Stimulated activated CD4-positive, alpha-beta T cell treated with anti-CD3 and anti-CD28 coated beads, Interleukin-4, amount 100 ng/mL, for 1 hour (primary cell): ENCODE data around the gene NTN1.
A peak's percentile ranks its signal among the peaks of the same experiment; 100 is the strongest.

ENCODE experiments used
- DNase-seq: peaks from one replicate; pipeline ENCODE4 v3.0.0-alpha.2; 2020

Gene NTN1

GRCh38 chr17:9236286-9237052 is 215.2 kb downstream of the NTN1 start:
- no peak for DNase-seq

DNA sequence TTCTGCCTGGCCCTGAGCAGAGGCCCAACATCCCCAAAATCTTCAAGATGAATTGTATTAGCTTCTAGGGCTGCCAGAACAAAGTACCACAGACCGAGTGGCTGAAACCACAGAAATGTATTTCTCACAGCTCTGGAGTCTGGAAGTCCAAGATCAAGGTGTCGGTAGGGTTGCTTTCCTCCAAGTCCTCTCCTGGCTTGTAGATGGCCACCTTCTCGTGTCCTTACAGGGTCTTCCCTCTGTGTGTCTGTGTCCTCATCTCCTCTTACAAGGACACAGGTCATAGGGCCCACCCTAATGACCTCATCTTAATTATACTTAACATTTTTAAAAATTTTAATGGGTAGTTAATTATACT is 215.7 kb downstream of the NTN1 start:
- DNase-seq: no peak

DNA sequence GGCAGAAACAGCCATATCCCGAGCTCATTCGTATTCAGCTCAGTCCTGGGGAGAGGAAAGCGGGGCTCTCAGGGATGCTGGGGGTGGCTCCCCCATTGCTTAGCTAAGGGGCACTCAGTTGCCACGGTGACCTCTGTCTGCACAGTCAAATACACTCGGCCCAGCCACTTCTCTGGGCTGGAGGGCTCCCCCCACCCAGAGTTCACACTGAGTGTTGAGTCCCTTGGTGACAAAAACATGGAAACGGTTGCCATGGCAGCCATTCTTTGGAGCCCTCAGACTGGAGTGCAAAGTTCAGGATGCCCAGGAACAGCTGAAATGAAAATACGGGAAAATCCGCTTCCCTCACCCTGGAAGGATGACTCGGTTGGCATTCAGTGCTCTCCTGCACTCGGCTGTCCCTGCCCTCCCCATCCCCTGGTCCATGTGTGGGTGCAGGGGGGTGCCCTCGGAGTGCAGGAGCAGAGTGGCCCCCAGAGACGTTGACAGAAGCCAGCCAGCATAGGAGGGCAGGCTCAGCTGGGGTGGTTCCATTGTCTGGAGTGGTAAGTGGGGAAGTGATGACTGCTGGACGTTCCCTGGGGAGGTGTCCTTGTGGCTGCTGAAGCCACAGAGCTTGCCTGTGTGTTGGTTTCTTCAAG is 216.5 kb downstream of the NTN1 start:
- no peak for DNase-seq

DNA sequence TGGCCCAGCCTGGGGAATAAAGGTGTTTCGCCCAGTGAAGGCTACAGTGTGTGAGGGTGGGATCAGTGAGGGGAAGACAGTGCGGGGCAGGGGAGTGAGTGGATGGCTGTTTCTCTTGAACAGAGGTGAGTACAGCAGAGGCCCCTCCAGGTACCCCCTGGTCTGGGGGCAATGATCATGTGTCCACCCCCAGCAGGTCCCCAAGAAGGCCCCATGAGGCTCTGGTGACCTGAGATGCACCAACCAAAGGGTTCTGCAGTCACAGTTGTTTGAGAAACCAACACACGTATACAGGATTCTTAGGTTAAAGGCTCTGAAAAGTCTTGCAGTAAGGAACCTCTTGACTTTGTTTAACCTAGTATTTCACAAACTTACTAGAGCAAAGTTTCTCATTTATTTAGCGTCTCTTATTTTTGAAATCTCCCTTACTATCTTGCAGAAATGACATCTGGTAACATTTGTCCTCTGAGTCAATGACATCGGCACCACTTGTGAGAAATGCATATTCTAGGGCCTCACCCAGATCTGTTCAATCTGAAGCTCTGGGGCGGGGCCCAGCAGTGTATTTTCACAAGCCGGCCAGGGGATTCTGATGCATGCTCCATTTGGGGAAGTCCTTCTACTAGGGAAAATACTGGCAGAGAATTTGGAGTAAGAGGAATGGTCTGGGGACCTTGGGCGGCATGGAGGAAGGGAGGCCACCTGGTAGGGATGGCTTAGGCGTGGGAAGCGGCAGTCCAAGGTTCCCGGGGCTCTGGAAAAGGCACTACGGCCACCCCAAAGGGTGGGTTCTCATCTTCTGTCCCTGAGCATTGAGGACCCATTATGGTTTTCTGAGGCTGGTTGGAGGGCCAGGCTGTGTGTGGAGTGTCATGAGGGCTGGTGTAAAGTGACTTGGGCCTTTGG is 217.3 kb downstream of the NTN1 start:
- no peak for DNase-seq

- peak; percentile 30 for DNase-seq
These were observed 218.0 kb downstream of the NTN1 start for GRCh38 chr17:9239246-9239792.

- DNase-seq: peak; percentile 69
These were observed 218.7 kb downstream of the NTN1 start for GRCh38 chr17:9239793-9240658.

- no peak for DNase-seq
These were observed 219.5 kb downstream of the NTN1 start for GRCh38 chr17:9240659-9241370.

DNA sequence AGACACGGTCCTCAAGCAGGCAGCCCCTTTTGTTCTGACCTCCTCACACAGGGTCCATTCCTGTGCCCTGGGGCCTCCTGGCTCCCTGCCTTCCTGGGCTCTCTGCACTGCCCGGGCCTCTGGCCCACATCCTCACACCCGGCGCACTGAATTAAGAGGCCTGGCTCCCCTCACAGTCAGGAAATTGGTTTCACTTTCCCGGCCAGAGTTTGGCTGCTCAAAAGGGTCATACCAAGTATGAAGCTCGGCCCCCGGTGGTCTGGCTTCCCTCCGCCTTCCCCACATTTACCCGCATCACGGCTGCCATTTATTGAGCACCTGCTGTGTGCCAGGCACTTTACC is 220.0 kb downstream of the NTN1 start:
- DNase-seq: no peak

- no peak for DNase-seq
These were observed 220.6 kb downstream of the NTN1 start for GRCh38 chr17:9241774-9242496.

DNA sequence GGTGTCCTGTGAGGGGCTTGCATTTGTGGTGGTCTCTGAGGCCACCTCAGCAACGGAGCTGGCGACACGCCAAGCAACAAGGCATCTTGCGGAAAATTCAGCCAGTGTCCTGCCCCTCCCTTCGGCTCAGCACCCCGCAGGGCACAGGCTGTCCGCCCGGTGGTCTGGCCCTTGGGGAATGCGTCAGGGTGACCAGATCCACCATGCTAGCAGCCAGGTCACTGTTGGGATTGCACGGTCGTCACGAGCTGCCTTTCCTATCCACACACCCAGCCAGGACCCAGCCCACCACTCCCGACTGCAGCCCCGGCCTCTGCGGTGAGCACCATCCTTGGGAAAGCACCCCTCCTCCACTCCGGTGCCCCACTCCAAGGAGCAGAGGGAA is 221.2 kb downstream of the NTN1 start:
- DNase-seq: no peak

DNA sequence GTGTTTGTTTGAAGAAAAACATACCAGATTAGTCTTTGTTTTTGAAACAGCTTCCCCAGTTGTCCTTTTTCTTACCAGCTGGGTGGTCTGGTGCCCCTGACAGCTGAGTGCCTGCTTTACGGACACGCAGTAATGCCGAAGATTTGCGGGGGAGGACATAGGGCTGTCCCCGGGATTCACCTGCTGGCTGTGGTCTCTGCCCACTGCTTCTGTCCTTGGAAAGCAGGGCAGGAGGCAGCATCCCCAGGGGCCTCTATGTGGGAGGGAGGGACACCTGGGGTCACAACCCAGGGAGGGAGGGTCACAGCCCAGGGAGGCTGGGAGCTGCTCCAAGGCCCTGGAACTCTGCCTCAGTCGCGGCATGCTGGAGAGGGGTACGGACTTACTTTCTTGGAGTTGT is 221.7 kb downstream of the NTN1 start:
- no peak for DNase-seq

DNA sequence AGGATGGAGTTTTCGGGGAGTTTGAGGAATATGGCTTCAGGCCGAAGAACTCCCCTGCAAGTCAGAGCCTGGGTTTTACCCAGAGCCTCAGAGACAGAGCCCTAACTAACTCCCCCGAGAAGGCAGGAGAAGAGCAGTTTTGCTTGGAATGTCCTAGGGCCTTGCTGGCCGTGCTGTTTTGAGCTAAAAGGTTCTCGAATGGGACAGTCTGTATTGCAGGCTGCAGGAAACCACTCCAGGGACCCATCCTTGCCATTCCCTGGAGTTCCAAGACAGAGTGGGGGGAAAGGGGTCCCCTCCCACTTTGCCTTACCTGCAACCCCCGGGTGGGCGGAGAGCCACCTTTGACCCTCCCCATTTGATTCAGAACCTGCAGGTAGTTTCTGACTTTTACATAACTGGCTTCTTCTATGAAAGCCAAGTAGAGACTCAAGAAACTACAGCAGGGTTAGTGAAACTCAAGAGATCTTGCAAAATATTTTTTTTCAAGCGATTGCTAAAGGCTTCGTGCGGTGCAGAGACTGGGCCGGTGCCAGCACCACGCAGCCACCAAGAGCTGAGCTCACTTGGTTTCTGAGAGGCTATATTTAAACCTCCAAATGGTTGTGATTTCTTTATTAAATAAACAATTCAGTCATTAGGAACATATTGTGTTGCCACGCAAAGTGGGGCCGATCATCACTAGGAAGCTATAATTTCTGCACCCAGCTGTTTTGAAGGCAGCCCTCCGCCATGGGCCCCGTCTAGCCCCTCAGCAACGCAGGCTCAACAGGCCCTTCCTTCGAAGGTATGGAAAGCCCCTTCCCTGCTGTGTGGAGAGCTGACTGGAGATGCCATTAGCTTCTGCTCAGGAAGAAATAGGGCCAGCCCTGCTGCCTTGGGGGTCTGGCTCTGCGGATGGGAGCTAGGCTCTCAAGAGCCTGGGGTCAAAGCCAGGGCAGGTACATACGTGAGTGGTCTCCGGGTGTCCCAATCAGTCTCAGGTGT is 223.0 kb downstream of the NTN1 start:
- no peak for DNase-seq

DNA sequence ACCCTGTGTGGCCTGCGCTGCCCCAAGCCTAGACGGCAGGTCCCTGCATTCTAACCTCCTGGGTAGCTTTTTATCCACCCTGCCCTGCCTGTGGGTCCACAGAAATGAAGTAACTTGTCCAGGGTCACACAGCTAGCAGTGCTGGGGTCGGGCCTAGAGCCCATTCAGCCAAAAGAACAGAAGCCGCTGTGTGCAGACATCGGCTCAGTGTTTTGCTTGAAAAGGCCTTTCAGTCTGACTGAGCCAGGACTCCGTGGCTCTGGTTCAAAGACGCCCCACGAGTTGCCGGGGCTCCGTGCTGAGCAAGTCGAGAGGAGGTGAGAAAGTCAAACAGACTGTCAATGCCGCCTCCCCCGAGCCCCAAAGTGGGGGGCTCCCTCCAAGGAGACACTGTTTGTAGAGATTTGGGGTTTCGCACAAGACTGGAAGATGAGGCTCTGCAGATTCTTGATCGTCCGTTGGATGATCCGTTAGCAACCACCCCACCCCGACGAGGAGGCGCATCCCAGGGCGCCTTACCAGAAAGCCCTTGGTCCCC is 226.2 kb downstream of the NTN1 start:
- no peak for DNase-seq

- DNase-seq: no peak
These were observed 228.1 kb downstream of the NTN1 start for GRCh38 chr17:9249245-9249953.

DNA sequence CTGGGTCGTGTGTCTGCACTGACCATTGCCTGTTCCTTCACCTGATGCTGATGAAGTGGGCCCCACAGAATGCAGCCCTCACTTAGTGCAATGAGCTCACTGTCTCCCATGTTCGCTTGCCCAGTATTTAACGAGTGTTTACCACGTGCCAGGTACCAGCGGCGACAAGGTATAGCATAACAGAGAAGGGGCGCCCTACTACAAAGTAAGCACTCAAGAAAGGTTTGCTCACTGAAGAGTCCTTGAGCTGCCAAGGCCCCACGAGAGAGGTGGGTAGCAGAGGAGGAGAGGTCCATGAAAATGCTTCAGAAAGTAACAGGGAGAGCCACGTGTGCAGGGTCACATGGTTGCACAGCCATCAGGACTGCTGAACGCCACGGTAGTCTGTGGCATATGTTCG is 230.0 kb downstream of the NTN1 start:
- DNase-seq: no peak

GRCh38 chr17:9253308-9253707 is 232.0 kb downstream of the NTN1 start:
- DNase-seq: no peak

GRCh38 chr17:9254841-9255240 is 233.5 kb downstream of the NTN1 start:
- DNase-seq: no peak

- DNase-seq: no peak
These were observed 234.5 kb downstream of the NTN1 start for GRCh38 chr17:9255833-9256232.

GRCh38 chr17:9256361-9256750 is 235.0 kb downstream of the NTN1 start:
- no peak for DNase-seq
